C4-2B (cell line): ENCODE results near the gene GPR152.

Experiments used
- H3K27ac ChIP-seq: fragments of 450-650 bp; 2 replicates; pipeline ENCODE4 v1.5.1; 2017
- CTCF ChIP-seq: fragments of 450-650 bp; conservative IDR thresholded peaks from 2 replicates; pipeline ENCODE4 v1.5.1; 2017; ENCODE audit warnings: mild to moderate bottlenecking
- ZFX ChIP-seq: fragments of 450-650 bp; IDR thresholded peaks from 2 replicates; pipeline ENCODE4 v1.6.1; 2017

The GPR152 gene

GRCh38 chr11:67464411-67465188 lies 12.1 kb upstream of the GPR152 start:
- peak overlapping the region; percentile 97 for H3K27ac ChIP-seq
- TF ChIP-seq ZFX = 0 out of 2 replicates have a peak, but pooled peaks have one; percentile 40
- no peak for TF ChIP-seq CTCF

- peak overlapping the region; percentile 97 for H3K27ac ChIP-seq
- TF ChIP-seq CTCF (no peak), ZFX (no peak; the same call in 1 of the 2 replicates)
Measured at GRCh38 chr11:67463680-67464410, 11.3 kb upstream of the GPR152 start.

GRCh38 chr11:67463186-67463585 lies 10.7 kb upstream of the GPR152 start:
- peak overlapping the region; percentile 97 for H3K27ac ChIP-seq

GRCh38 chr11:67458266-67458665 lies 5.7 kb upstream of the GPR152 start:
- no peak overlapping the region for H3K27ac ChIP-seq
- TF ChIP-seq ZFX = no peak
- no peak for TF ChIP-seq CTCF

More at GRCh38 chr11:67463186-67463585, 10.7 kb upstream of the GPR152 start:
- no peak for TF ChIP-seq CTCF
- TF ChIP-seq ZFX = no peak

GRCh38 chr11:67457453-67457852 lies 4.9 kb upstream of the GPR152 start:
- TF ChIP-seq ZFX (no peak), CTCF (no peak)
- no peak overlapping the region for H3K27ac ChIP-seq

GRCh38 chr11:67456068-67456705 lies 3.7 kb upstream of the GPR152 start:
- no peak overlapping the region for H3K27ac ChIP-seq
- no peak for TF ChIP-seq ZFX
- TF ChIP-seq CTCF = no peak

GRCh38 chr11:67455054-67455453 lies 2.5 kb upstream of the GPR152 start, which contains the start of gene CABP4:
CABP4 (plus strand) TSS chr11:67455354; CDS start chr11:67455424, 70 bp downstream.
- no peak for TF ChIP-seq ZFX
- TF ChIP-seq CTCF = no peak
- H3K27ac ChIP-seq = no peak within 1 kb of the TSS
